H1 (cell line): Measurements from ENCODE around the gene TCEA2. TPM values are rescaled to one million over a fixed set of nuclear protein-coding genes. Genes with fewer than 3 reads are reported as not detected.

ENCODE experiments used
- CTCF ChIA-PET: fragments of 300-600 bp; sonication (Branson Sonifier 250); formaldehyde crosslinking; loops from one replicate; lab custom pipeline; 2021; ENCODE audit not compliant: partially characterized antibody; lab: Charles Lee
- POLR2A ChIA-PET: fragments of 300-600 bp; sonication (Branson Sonifier 250); formaldehyde crosslinking; loops from one replicate; lab custom pipeline; 2021; ENCODE audit warnings: inconsistent platforms; ENCODE audit not compliant: partially characterized antibody; lab: Charles Lee
- DNase-seq, 2 experiments: peaks; one replicate each; pipeline versions ENCODE4 v3.0.0 to v3.0.0-alpha.2; 2010 to 2022; ENCODE audit warnings: low spot score in 2 of 2, low read depth in 1 of 2, mixed read lengths in 1 of 2
- FAIRE-seq: peaks from 2 replicates; lab custom pipeline; 2011; peaks lifted over from hg19 to GRCh38; lab: Jason Lieb, UNC
- H2AFZ ChIP-seq: 2 replicates; pipeline ENCODE4 v1.8.1; 2012; ENCODE audit warnings: low read length, inconsistent platforms
- H2AK5ac ChIP-seq: 2 replicates; pipeline ENCODE4 v1.6.1; 2013; ENCODE audit warnings: low read depth, low read length
- H2BK120ac ChIP-seq: replicated peaks from 2 replicates; pipeline ENCODE3; 2013; ENCODE audit warnings: low read depth, low read length, inconsistent platforms
- H2BK12ac ChIP-seq: 2 replicates; pipeline ENCODE4 v1.6.1; 2013; ENCODE audit warnings: low read depth, low read length
- H2BK15ac ChIP-seq: 2 replicates; pipeline ENCODE4 v1.6.1; 2013; ENCODE audit warnings: low read length
- H2BK20ac ChIP-seq: 2 replicates; pipeline ENCODE4 v1.6.1; 2013; ENCODE audit warnings: low read length
- H2BK5ac ChIP-seq: 2 replicates; pipeline ENCODE4 v1.6.1; 2013; ENCODE audit warnings: low read depth, low read length
- H3K14ac ChIP-seq: 2 replicates; pipeline ENCODE4 v1.6.1; 2013; ENCODE audit warnings: inconsistent platforms; ENCODE audit not compliant: insufficient read length
- H3K18ac ChIP-seq: 2 replicates; pipeline ENCODE4 v1.6.1; 2013; ENCODE audit warnings: low read length; ENCODE audit errors: extremely low read depth
- H3K23ac ChIP-seq: 2 replicates; pipeline ENCODE4 v1.6.1; 2013; ENCODE audit warnings: inconsistent platforms; ENCODE audit not compliant: insufficient read length
- H3K23me2 ChIP-seq: 2 replicates; pipeline ENCODE4 v1.6.1; 2013; ENCODE audit warnings: low read depth, low read length
- H3K27ac ChIP-seq: 2 replicates; pipeline ENCODE4 v1.6.1; 2011; ENCODE audit warnings: low read depth, low read length, inconsistent platforms
- H3K27me3 ChIP-seq, 4 experiments: replicated peaks in 1 of 4; 1 replicate in 1 of 4; 2 replicates in 3 of 4; pipeline versions ENCODE4 v1.6.1 to v1.8.1; 2011 to 2013; ENCODE audit warnings: low read length in 3 of 4, mild to moderate bottlenecking in 3 of 4, inconsistent platforms in 2 of 4, mixed read lengths in 2 of 4, moderate library complexity in 1 of 4; ENCODE audit not compliant: control insufficient read depth in 3 of 4, insufficient read depth in 3 of 4; ENCODE audit errors: extremely low read depth in 1 of 4
- H3K36me3 ChIP-seq, 4 experiments: 2 replicates each; pipeline versions ENCODE4 v1.6.1 to v1.8.1; 2011 to 2013; ENCODE audit warnings: mild to moderate bottlenecking in 4 of 4, low read length in 3 of 4, moderate library complexity in 2 of 4, control low read depth in 1 of 4, inconsistent platforms in 1 of 4; ENCODE audit not compliant: insufficient read depth in 4 of 4, control insufficient read depth in 2 of 4
- H3K4ac ChIP-seq: replicated peaks from 2 replicates; pipeline ENCODE3; 2013; ENCODE audit warnings: low read length, low read depth, mixed read lengths, inconsistent platforms; ENCODE audit not compliant: insufficient read length
- H3K4me1 ChIP-seq, 4 experiments: replicated peaks in 1 of 4; 1 replicate in 1 of 4; 2 replicates in 3 of 4; pipeline versions ENCODE4 v1.6.1 to v1.8.1; 2011 to 2013; ENCODE audit warnings: low read length in 3 of 4, inconsistent platforms in 2 of 4, mixed read lengths in 1 of 4; ENCODE audit not compliant: insufficient read depth in 4 of 4, control insufficient read depth in 3 of 4
- H3K4me2 ChIP-seq, 2 experiments: 2 replicates each; pipeline versions ENCODE4 v1.6.1 to v1.8.1; 2011 to 2013; ENCODE audit warnings: low read depth in 2 of 2, low read length in 2 of 2, control low read depth in 1 of 2, inconsistent platforms in 1 of 2, mild to moderate bottlenecking in 1 of 2; ENCODE audit not compliant: insufficient read depth in 1 of 2
- H3K4me3 ChIP-seq, 4 experiments: fragments of 200-600, 300-600 bp in 1 of 4; sonication (generic), shearing (Covaris generic), sonication (Bioruptor Twin) in 1 of 4; 2 replicates each; pipeline versions ENCODE4 v1.5.1 to v1.8.1; 2011 to 2016; ENCODE audit warnings: low read length in 4 of 4, low read depth in 3 of 4, control low read depth in 2 of 4, inconsistent platforms in 2 of 4, mild to moderate bottlenecking in 2 of 4, mixed read lengths in 1 of 4, moderate library complexity in 1 of 4; ENCODE audit not compliant: insufficient read depth in 2 of 4; ENCODE audit errors: extremely low read depth in 1 of 4
- H3K56ac ChIP-seq: replicated peaks from 2 replicates; pipeline ENCODE3; 2013; ENCODE audit warnings: low read depth, mild to moderate bottlenecking, mixed read lengths, low read length, inconsistent platforms; ENCODE audit not compliant: insufficient read length
- H3K79me1 ChIP-seq: 2 replicates; pipeline ENCODE4 v1.6.1; 2013; ENCODE audit warnings: low read depth, low read length, control low read depth
- H3K79me2 ChIP-seq, 2 experiments: 2 replicates each; pipeline versions ENCODE4 v1.6.1 to v1.8.1; 2012 to 2013; ENCODE audit warnings: low read length in 2 of 2, mild to moderate bottlenecking in 2 of 2, inconsistent platforms in 1 of 2; ENCODE audit not compliant: insufficient read depth in 2 of 2, control insufficient read depth in 1 of 2
- H3K9ac ChIP-seq, 4 experiments: replicated peaks in 1 of 4; 1 replicate in 1 of 4; 2 replicates in 3 of 4; pipeline versions ENCODE4 v1.6.1 to v1.8.1; 2011 to 2013; ENCODE audit warnings: low read depth in 3 of 4, low read length in 3 of 4, control low read depth in 2 of 4, mild to moderate bottlenecking in 2 of 4, moderate library complexity in 2 of 4, inconsistent platforms in 1 of 4; ENCODE audit errors: extremely low read depth in 1 of 4
- H3K9me3 ChIP-seq, 2 experiments: 2 replicates each; pipeline versions ENCODE4 v1.6.1 to v1.8.1; 2012 to 2013; ENCODE audit warnings: mild to moderate bottlenecking in 2 of 2, moderate library complexity in 2 of 2, control low read depth in 1 of 2, inconsistent platforms in 1 of 2, low read depth in 1 of 2, low read length in 1 of 2, mixed read lengths in 1 of 2; ENCODE audit not compliant: insufficient read depth in 2 of 2
- H4K20me1 ChIP-seq, 2 experiments: replicated peaks in 1 of 2; 2 replicates each; pipeline versions ENCODE3 to v1.8.1; 2011 to 2013; ENCODE audit warnings: inconsistent platforms in 2 of 2, low read length in 2 of 2, mild to moderate bottlenecking in 1 of 2; ENCODE audit not compliant: insufficient read depth in 2 of 2, control insufficient read depth in 1 of 2
- H4K5ac ChIP-seq: 2 replicates; pipeline ENCODE4 v1.6.1; 2013; ENCODE audit warnings: low read length, low read depth, mixed read lengths, inconsistent platforms; ENCODE audit not compliant: insufficient read length
- H4K8ac ChIP-seq: 2 replicates; pipeline ENCODE4 v1.8.0; 2013; ENCODE audit warnings: mild to moderate bottlenecking, moderate library complexity, low read length, inconsistent platforms; ENCODE audit not compliant: insufficient read depth; ENCODE audit errors: extremely low read depth
- H4K91ac ChIP-seq: replicated peaks from 2 replicates; pipeline ENCODE3; 2013; ENCODE audit warnings: low read length, mixed read lengths, inconsistent platforms; ENCODE audit not compliant: insufficient read length
- HDAC6 ChIP-seq: IDR thresholded peaks from one replicate; pipeline ENCODE4 v1.7.1; 2012; ENCODE audit warnings: low read depth, mild to moderate bottlenecking, inconsistent platforms, low read length, moderate library complexity
- POLR2A ChIP-seq, 2 experiments: IDR thresholded peaks; 1 replicate in 1 of 2; 2 replicates in 1 of 2; pipeline ENCODE4 v1.6.1; 2011; ENCODE audit warnings: low read depth in 2 of 2, low read length in 2 of 2, mild to moderate bottlenecking in 2 of 2; ENCODE audit errors: control extremely low read depth in 1 of 2
- WGBS, 2 experiments: shearing (Covaris generic) in 1 of 2; methylation state at CpG; one replicate each; pipeline versions ENCODE4 v1.1.6 to v1.1.7; 2013 to 2015; ENCODE audit warnings: low lambda C conversion rate in 2 of 2, mixed read lengths in 2 of 2, inconsistent platforms in 1 of 2, low coverage in 1 of 2, missing lambda C conversion rate in 1 of 2; ENCODE audit not compliant: insufficient replicate concordance in 2 of 2, insufficient coverage in 1 of 2, insufficient read length in 1 of 2; ENCODE audit errors: extremely low coverage in 1 of 2, missing lambda C conversion rate in 1 of 2; 5-methylcytosine and 5-hydroxymethylcytosine counted together
- polyA plus RNA-seq, 7 experiments: library from polyadenylated mRNA; depleted of rRNA in 3 of 7; stranded (reverse) in 5 of 7; unstranded in 2 of 7; fragments of >200 nt in 5 of 7; fragments of 200-250 nt in 2 of 7; gene quantifications; 1 replicate in 5 of 7; 2 replicates in 1 of 7; 4 replicates in 1 of 7; pipeline versions ENCODE4 v1.2.1 to v1.2.3, GENCODE V29; 2011 to 2013; ENCODE audit warnings: missing spikeins in 2 of 7, mixed read lengths in 2 of 7
- total RNA-seq: library from RNA; stranded (reverse); fragmentation: NEBNext Ultra II Directional; extraction: Animal tissue kit (Norgen Biotek cat#: 25700); gene quantifications from 2 replicates; pipeline ENCODE4 v1.2.1, GENCODE V29; 2021

TCEA2 gene
- total and polyA plus RNA-seq, 2 of the 8 experiments (the other 6 are each of a cell fraction or from before 2014, with no cell fraction given) = 41.4 to 42.3 TPM

DNA sequence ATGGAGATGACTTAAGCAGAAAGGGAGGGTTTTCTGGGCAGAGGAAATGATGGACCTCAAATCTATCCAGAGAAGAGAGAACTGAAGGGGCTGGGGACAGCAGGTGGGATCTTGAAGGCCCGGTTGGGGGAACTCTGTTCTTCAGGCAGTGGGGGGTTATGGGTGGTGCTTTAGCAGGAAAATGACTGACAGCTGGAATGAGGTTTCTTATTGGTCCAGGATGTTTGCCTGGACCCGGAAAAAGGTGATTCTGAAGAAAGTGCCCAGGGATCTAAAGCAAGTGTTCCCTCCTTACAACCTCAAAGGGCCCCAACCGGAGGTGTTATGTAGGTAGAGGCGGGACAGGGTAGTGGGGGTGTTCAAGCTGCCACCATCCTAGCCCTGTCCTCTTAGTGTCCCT is 32.5 kb downstream of the TCEA2 start:
- no peaks in the 10 kb centered on the region for H3K36me3 ChIP-seq
- H3K23ac ChIP-seq = no peak overlapping the region
- no peaks in the 10 kb centered on the region for H3K9me3 ChIP-seq
- no peak overlapping the region for H2AFZ ChIP-seq
- no peak overlapping the region for H3K18ac ChIP-seq
- ChIA-PET CTCF (no interaction called here), POLR2A (no interaction called here)
- FAIRE-seq (no peak), DNase-seq (no peak)
- H3K79me1 ChIP-seq = no peaks in the 10 kb centered on the region
- no peak overlapping the region for H3K14ac ChIP-seq
- H2AK5ac ChIP-seq = no peak overlapping the region
- H3K9ac ChIP-seq = no peak overlapping the region
- TF ChIP-seq POLR2A (IDR thresholded peaks at IDR 0.05; ENCODE audit: control extremely low read depth in 1 of 2, low read depth in 2 of 2, low read length in 2 of 2) (no peak), HDAC6 (no peak)
- no peak overlapping the region for H4K91ac ChIP-seq
- H4K5ac ChIP-seq = no peak overlapping the region
- H3K4ac ChIP-seq = no peak overlapping the region
- no peak overlapping the region for H2BK20ac ChIP-seq
- H2BK12ac ChIP-seq = no peak overlapping the region
- H2BK120ac ChIP-seq = no peak overlapping the region
- H2BK15ac ChIP-seq = no peak overlapping the region
- peaks cover 0 to 7% (median 2%) of the 10 kb centered on the region in 4 experiments; a peak in 3 of 7 replicates for H3K4me1 ChIP-seq
- peaks cover 5% of the 10 kb centered on the region; the same call in 1 of the 2 replicates for H3K23me2 ChIP-seq
- H3K27ac ChIP-seq = no peak overlapping the region
- H3K27me3 ChIP-seq = peaks cover 0 to 2% (median under 1%) of the 10 kb centered on the region in 4 experiments; a peak in 1 of 7 replicates
- H3K79me2 ChIP-seq = no peaks in the 10 kb centered on the region
- H3K4me3 ChIP-seq = no peak overlapping the region
- no peak overlapping the region for H2BK5ac ChIP-seq
- 79% methylated on average over 4 of the region's 4 CpGs; no CpG with 5 or more reads in 1 of the 2 experiments for WGBS, 2 experiments
- peaks cover 0 to 2% of the 10 kb centered on the region in 2 experiments for H4K20me1 ChIP-seq
- H4K8ac ChIP-seq = no peak overlapping the region
- H3K56ac ChIP-seq = no peak overlapping the region
- H3K4me2 ChIP-seq = no peak overlapping the region
